Stomach (tissue), 9 donors: ENCODE results near the gene ROS1. TPM values are rescaled to one million over a fixed set of nuclear protein-coding genes. Genes with fewer than 3 reads are reported as not detected.
"Not testable (repeated sequence)": the region's sequence is repeated elsewhere in the genome, so short reads cannot be mapped to it uniquely, and the experiment has no call there.

Source experiments
- DNase-seq, 2 donors: peaks; one replicate each; pipeline versions ENCODE4 v3.0.0 to v3.0.0-alpha.2; 2013 to 2019
- H3K27ac ChIP-seq, 5 donors: fragments of 200-600 bp in 4 of 5; sonication (generic) in 4 of 5; one replicate each; pipeline ENCODE4 v1.5.1; 2013 to 2019; ENCODE audit warnings: mild to moderate bottlenecking in 1 of 5, moderate library complexity in 1 of 5
- H3K27me3 ChIP-seq, 3 donors: fragments of 200-600 bp; sonication (generic); one replicate each; pipeline ENCODE4 v1.5.1; 2017 to 2019; ENCODE audit warnings: mixed run types in 1 of 3
- H3K36me3 ChIP-seq, 4 donors: fragments of 200-600 bp; sonication (generic); 1 replicate in 3 of 4; 2 replicates in 1 of 4; pipeline ENCODE4 v1.5.1; 2016 to 2019
- H3K4me1 ChIP-seq, 4 donors: fragments of 200-600 bp; sonication (generic); one replicate each; pipeline ENCODE4 v1.5.1; 2016 to 2019
- H3K4me3 ChIP-seq, 4 donors: fragments of 200-600 bp; sonication (generic) in 3 of 4; one replicate each; pipeline ENCODE4 v1.5.1; 2016 to 2019; ENCODE audit warnings: mild to moderate bottlenecking in 1 of 4
- H3K9me3 ChIP-seq, 4 donors: fragments of 200-600 bp; sonication (generic); one replicate each; pipeline ENCODE4 v1.5.1; 2016 to 2019
- EP300 ChIP-seq: sonication (generic); formaldehyde crosslinking; IDR thresholded peaks from one replicate; pipeline ENCODE4 v1.6.1; 2017; ENCODE audit warnings: antibody characterized with exemption
- POLR2A ChIP-seq, 4 donors: fragments of 450-650 bp; IDR thresholded peaks; one replicate each; pipeline ENCODE4 v1.6.1; 2016; ENCODE audit warnings: antibody characterized with exemption in 4 of 4, control low read depth in 2 of 4, mild to moderate bottlenecking in 1 of 4, moderate library complexity in 1 of 4
- POLR2AphosphoS5 ChIP-seq, 3 donors: sonication (generic); formaldehyde crosslinking; IDR thresholded peaks; one replicate each; pipeline ENCODE4 v1.6.1; 2016; ENCODE audit warnings: antibody characterized with exemption in 3 of 3
- WGBS, 5 donors: extraction: QIAGEN DNeasy Blood & Tissue Kit in 3 of 5; methylation state at CpG; one replicate each; pipeline versions ENCODE4 v1.1.5 to v1.1.7; 2013 to 2018; 5-methylcytosine and 5-hydroxymethylcytosine counted together
- intact Hi-C: fragments of 100-400 bp; cut with DNase I; formaldehyde crosslinking; loops from one replicate; pipeline ENCODE4 v1.15.1; 2023; ENCODE audit warnings: low total_unique reads
- polyA plus RNA-seq, 3 donors: library from polyadenylated mRNA; stranded (reverse); fragments of 200-250 nt; gene quantifications; one replicate each; pipeline ENCODE4 v1.2.3, GENCODE V29; 2013
- total RNA-seq, 5 donors: library from RNA; depleted of rRNA; stranded (reverse); fragments of >200 nt; gene quantifications; one replicate each; pipeline versions ENCODE4 v1.1.0 to v1.2.3, GENCODE V29; 2014 to 2016
- TF ChIP-seq, protein P1 (sequence below), 7 experiments: fragments of 450-650 bp in 4 of 7; fragments of 200-600 bp in 3 of 7; sonication (generic) in 3 of 7; IDR thresholded peaks; one replicate each; pipeline ENCODE4 v1.5.1; 2016 to 2019; ENCODE audit warnings: antibody characterized with exemption in 7 of 7, control low read depth in 2 of 7, mild to moderate bottlenecking in 1 of 7
- donor health status: healthy with polysubstance abuse.
- donor health status: Bipolar disorder and iron deficiency.
- donor health status: healthy.

ROS1 gene
- total and polyA plus RNA-seq, 8 donors = 0.08 to 4.3 (median 2.1) TPM; not detected in 4

- TF ChIP-seq POLR2A (IDR thresholded peaks at IDR 0.05) = no peak
- TF ChIP-seq, protein P1, sequence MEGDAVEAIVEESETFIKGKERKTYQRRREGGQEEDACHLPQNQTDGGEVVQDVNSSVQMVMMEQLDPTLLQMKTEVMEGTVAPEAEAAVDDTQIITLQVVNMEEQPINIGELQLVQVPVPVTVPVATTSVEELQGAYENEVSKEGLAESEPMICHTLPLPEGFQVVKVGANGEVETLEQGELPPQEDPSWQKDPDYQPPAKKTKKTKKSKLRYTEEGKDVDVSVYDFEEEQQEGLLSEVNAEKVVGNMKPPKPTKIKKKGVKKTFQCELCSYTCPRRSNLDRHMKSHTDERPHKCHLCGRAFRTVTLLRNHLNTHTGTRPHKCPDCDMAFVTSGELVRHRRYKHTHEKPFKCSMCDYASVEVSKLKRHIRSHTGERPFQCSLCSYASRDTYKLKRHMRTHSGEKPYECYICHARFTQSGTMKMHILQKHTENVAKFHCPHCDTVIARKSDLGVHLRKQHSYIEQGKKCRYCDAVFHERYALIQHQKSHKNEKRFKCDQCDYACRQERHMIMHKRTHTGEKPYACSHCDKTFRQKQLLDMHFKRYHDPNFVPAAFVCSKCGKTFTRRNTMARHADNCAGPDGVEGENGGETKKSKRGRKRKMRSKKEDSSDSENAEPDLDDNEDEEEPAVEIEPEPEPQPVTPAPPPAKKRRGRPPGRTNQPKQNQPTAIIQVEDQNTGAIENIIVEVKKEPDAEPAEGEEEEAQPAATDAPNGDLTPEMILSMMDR (IDR thresholded peaks at IDR 0.05) = no peak
- no peak for TF ChIP-seq EP300
- no peak for TF ChIP-seq POLR2AphosphoS5 (IDR thresholded peaks at IDR 0.05)
- no peak for DNase-seq
- H3K27ac ChIP-seq = no peak overlapping the region
- H3K9me3 ChIP-seq = no peaks in the 10 kb centered on the region
- 28 to 41% (median 36%) methylated on average over 5 of the region's 5 CpGs for WGBS, 5 donors
- H3K4me1 ChIP-seq = peaks cover 12 to 32% (median 21%) of the 10 kb centered on the region in 4 donors
- no peaks in the 10 kb centered on the region for H3K27me3 ChIP-seq
- H3K36me3 ChIP-seq = no peaks in the 10 kb centered on the region
- no peak overlapping the region for H3K4me3 ChIP-seq
- intact Hi-C loops = loop anchor here (5.0 kb wide), 1 partner anchor 104 kb away; no protein-coding TSS in a partner anchor
Measured at GRCh38 chr6:117448011-117448410, 22.3 kb upstream of the ROS1 start.

GRCh38 chr6:117446861-117447260 is 21.1 kb upstream of the ROS1 start:
- 79 to 89% (median 83%) methylated on average over 3 of the region's 3 CpGs for WGBS, 5 donors
- H3K4me1 ChIP-seq = peaks cover 12 to 36% (median 20%) of the 10 kb centered on the region in 4 donors
- H3K27ac ChIP-seq = no peak overlapping the region
- no peaks in the 10 kb centered on the region for H3K36me3 ChIP-seq
- no peaks in the 10 kb centered on the region for H3K9me3 ChIP-seq
- DNase-seq = no peak
- TF ChIP-seq, protein P1 (IDR thresholded peaks at IDR 0.05) = no peak
- TF ChIP-seq POLR2AphosphoS5 (IDR thresholded peaks at IDR 0.05) = no peak
- TF ChIP-seq EP300 = no peak
- TF ChIP-seq POLR2A (IDR thresholded peaks at IDR 0.05) = no peak
- no peak overlapping the region for H3K4me3 ChIP-seq
- no peaks in the 10 kb centered on the region for H3K27me3 ChIP-seq
- intact Hi-C loops = loop anchor here (5.0 kb wide), 1 partner anchor 105 kb away; no protein-coding TSS in a partner anchor

DNA sequence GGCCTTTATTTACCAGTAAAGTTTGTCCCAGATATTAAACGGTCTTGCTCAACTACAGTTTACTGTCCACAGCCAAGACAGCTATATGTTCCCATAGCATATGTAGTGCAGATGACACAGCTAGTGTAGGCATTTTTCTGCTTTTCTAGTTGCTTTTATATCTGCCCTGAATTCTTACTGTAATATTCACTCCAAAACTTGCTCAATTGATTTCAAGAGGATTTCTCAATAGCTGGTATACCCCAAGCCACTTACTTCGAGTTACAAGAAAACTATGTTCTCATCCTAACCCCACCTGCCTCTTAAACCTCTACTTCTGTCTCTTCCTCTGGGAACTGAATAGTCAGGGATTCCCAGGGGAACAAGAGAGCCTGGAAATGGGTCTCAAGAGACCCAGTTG is 18.9 kb upstream of the ROS1 start:
- H3K9me3 ChIP-seq = no peaks in the 10 kb centered on the region
- 63 to 76% (median 70%) methylated on average over 2 of the region's 2 CpGs for WGBS, 5 donors
- peaks cover 7 to 20% (median 10%) of the 10 kb centered on the region in 4 donors for H3K4me1 ChIP-seq
- no peak overlapping the region for H3K27ac ChIP-seq
- TF ChIP-seq POLR2A (IDR thresholded peaks at IDR 0.05) (no peak), POLR2AphosphoS5 (IDR thresholded peaks at IDR 0.05) (no peak), EP300 (no peak)
- TF ChIP-seq, protein P1 (IDR thresholded peaks at IDR 0.05) = no peak
- no peaks in the 10 kb centered on the region for H3K36me3 ChIP-seq
- H3K4me3 ChIP-seq = no peak overlapping the region
- intact Hi-C loops = no loop called here
- no peaks in the 10 kb centered on the region for H3K27me3 ChIP-seq
- DNase-seq = no peak

DNA sequence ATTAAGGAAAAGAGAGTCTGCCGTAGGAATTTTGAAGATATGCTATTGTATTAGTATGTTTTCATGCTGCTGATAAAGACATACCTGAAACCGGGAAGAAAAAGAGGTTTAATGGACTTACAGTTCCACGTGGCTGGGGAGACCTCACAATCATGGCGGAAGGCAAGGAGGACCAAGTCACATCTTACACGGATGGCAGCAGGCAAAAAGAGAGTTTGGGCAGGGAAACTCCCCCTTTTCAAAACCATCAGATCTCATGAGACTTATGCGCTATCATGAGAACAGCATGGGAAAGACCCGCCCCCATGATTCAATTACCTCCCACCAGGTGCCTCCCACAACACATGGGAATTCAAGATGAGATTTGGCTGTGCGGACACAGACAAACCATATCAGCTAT is 16.6 kb upstream of the ROS1 start:
- peak overlapping the region in 1 of 5 donors; percentile 39 for H3K27ac ChIP-seq
- intact Hi-C loops, H3K27me3 ChIP-seq, H3K4me3 ChIP-seq, H3K9me3 ChIP-seq, H3K36me3 ChIP-seq, DNase-seq, H3K4me1 ChIP-seq: not testable (repeated sequence)
- 69 to 80% (median 71%) methylated on average over 8 of the region's 8 CpGs for WGBS, 5 donors

GRCh38 chr6:117441824-117442264 is 16.1 kb upstream of the ROS1 start:
- peaks cover 0 to 4% (median 0%) of the 10 kb centered on the region in 4 donors for H3K4me1 ChIP-seq
- peak in 1 of 2 donors; percentile 29 for DNase-seq
- H3K27ac ChIP-seq = peak overlapping the region in 2 of 5 donors; percentile 39 to 46
- H3K27me3 ChIP-seq = no peaks in the 10 kb centered on the region
- WGBS, 5 donors = 33 to 58% (median 49%) methylated on average over 2 of the region's 2 CpGs
- H3K9me3 ChIP-seq = no peaks in the 10 kb centered on the region
- H3K4me3 ChIP-seq = no peak overlapping the region
- TF ChIP-seq POLR2AphosphoS5 (IDR thresholded peaks at IDR 0.05) = peak in 1 of 3 donors; percentile 6
- TF ChIP-seq EP300 = no peak
- TF ChIP-seq, protein P1 (IDR thresholded peaks at IDR 0.05) = no peak
- no peak for TF ChIP-seq POLR2A (IDR thresholded peaks at IDR 0.05)
- no peaks in the 10 kb centered on the region for H3K36me3 ChIP-seq
- intact Hi-C loops = no loop called here
